HG02798 (cell line): ENCODE results near the gene ZNF672.
"Not testable (repeated sequence)": the region's sequence is repeated elsewhere in the genome, so short reads cannot be mapped to it uniquely, and the experiment has no call there.

Source experiments
- ATAC-seq: cut with Tn5 transposase; IDR thresholded peaks from one replicate; pipeline ENCODE4 v1.9.1; 2021; ENCODE audit warnings: mild to moderate bottlenecking; ENCODE audit not compliant: unreplicated experiment, poor library complexity

ZNF672 gene

GRCh38 chr1:248830718-248831017 is 7.4 kb upstream of the ZNF672 start:
- not testable (repeated sequence) for ATAC-seq

- ATAC-seq: no peak
Measured at GRCh38 chr1:248831842-248832241, 6.2 kb upstream of the ZNF672 start.

- ATAC-seq: no peak
Measured at GRCh38 chr1:248834343-248834940, 3.6 kb upstream of the ZNF672 start.

DNA sequence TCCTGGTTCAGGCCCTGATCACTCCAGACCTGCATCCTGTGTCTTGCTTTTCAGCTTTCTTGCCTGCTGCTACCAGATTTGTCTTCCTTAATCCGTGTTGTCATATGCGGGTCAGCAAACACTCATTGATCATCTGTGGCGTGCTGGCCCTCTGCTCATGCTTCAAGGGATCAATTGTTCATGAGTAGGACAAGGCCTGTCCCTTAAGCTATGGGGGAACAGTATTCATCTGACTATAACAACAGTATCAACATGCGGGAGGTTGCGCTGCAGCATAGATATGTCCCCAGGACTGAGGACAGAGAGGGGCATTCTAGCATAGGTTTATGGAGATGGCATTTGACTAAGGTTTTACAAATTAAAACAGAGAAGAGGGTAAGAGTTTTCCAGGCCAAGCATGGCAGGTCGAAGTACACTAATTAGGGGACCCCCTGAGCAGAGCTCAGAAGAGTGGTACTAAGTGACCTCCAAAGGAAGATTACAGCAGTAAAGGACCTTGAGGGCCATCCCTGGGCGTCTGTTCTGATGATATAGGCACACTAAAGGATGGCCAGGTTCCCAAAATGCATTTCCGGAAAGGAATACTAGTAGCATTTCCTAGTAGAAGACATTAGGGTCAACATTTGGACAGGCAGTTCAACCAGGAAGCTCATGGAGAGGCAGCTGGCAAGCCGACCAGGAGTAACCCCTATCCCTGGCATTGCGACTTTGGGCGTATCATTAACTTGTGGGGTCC is 811 bp upstream of the ZNF672 start:
- no peak for ATAC-seq

DNA sequence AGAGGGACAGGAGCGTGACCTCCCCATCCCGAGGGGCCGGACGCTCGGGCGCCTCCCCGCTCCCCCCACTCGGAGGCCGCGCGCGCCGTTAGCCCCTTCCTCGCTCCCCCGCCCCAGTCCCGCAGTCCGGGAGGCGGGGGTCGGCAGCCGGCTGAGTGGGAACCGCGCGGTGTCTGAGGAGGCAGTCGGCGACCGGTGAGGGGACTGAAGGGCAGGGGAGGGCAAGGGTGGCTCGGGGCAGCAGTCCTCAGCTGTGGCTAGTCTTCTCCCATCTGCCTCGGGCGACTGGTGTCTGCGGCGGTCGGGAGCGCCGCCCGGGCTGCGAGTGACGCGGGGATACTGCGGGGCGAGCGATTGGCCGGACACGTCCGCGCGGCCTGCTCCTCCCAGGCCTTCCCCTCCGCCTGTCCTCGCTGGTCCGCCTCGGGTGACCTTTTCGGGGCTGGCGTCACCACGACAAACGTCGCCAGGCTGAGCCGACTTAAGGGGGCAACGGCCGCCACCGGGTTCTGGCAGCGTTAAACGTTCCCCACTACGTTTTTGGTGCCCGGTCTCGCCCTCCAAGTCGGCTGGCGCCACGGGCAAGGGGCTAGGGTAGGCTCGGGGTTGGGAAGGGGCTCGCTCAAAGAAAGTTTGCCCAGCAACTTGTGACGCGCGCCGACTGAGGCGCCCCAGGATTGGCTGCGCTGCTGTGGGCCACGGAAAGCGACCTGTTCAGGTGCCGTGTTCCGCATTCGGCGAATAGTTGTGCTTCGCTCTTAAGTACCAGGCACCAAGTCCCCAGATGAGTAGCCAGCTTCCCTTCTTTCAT is 538 bp downstream of the ZNF672 start:
- ATAC-seq: peak; percentile 65

DNA sequence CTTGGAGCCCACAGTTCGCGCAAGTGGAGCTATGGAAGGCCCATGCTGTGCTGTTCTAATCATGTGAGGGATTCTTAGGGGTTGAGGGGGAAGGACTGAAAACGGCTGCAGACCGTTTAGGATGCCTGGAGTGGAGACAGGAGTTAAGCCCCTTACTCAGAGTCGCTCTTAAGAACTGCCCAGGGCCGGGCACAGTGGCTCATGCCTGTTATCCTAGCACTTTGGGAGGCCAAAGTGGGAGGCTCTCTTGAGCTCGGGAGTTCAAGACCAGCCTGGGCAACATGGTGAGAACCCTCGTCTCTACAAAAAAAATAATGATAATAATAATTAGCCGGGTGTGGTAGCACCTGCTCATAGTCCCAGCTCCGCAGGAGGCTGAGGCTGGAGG is 1.1 kb downstream of the ZNF672 start:
- no peak for ATAC-seq

DNA sequence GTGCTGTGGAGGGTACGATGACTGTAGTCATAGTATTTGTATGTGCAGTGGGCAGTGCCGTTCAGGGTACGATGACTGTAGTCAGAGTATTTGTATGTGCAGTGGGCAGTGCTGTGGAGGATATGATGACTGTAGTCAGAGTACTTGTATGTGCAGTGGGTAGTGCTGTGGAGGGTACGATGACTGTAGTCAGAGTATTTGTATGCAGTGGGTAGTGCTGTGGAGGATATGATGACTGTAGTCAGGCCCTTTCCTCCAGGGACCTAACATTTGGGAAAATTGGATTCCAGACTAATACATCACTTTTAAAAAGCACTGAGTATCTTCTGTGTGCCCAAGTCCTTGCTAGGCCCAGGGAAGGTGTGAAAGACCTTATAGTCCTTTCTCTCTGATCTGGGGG is 2.9 kb downstream of the ZNF672 start:
- no peak for ATAC-seq

GRCh38 chr1:248841702-248842395 is 3.8 kb downstream of the ZNF672 start:
- ATAC-seq: no peak

- peak; percentile 38 for ATAC-seq
Measured at GRCh38 chr1:248842781-248843331, 4.8 kb downstream of the ZNF672 start.

- no peak for ATAC-seq
Measured at GRCh38 chr1:248843687-248844086, 5.7 kb downstream of the ZNF672 start.

- no peak for ATAC-seq
Measured at GRCh38 chr1:248844526-248844925, 6.5 kb downstream of the ZNF672 start.

DNA sequence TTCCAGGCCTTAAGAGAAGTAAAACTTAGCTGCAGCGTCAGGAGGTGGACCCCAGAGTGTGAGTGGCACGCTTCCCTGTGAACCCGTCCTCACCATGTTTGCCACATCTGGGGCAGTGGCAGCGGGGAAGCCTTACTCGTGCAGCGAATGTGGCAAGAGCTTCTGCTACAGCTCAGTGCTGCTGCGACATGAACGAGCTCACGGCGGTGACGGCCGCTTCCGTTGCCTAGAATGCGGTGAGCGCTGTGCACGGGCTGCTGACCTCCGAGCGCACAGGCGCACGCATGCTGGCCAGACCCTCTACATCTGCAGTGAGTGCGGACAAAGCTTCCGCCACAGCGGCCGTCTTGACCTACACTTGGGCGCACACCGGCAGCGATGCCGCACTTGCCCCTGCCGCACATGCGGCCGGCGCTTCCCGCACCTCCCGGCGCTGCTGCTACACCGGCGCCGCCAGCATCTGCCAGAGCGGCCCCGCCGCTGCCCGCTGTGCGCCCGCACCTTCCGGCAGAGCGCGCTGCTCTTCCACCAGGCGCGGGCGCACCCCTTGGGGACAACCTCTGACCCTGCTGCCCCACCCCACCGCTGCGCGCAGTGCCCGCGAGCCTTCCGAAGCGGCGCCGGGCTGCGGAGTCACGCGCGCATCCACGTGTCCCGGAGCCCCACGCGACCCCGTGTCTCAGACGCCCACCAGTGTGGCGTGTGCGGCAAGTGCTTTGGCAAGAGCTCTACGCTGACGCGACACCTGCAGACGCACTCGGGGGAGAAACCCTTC is 9.3 kb downstream of the ZNF672 start:
- no peak for ATAC-seq

GRCh38 chr1:248847956-248848561 is 10.0 kb downstream of the ZNF672 start:
- ATAC-seq: no peak

GRCh38 chr1:248848602-248849001 is 10.6 kb downstream of the ZNF672 start:
- no peak for ATAC-seq

- ATAC-seq: no peak
Measured at GRCh38 chr1:248849152-248849551, 11.1 kb downstream of the ZNF672 start.

GRCh38 chr1:248849637-248850036 is 11.6 kb downstream of the ZNF672 start:
- no peak for ATAC-seq

DNA sequence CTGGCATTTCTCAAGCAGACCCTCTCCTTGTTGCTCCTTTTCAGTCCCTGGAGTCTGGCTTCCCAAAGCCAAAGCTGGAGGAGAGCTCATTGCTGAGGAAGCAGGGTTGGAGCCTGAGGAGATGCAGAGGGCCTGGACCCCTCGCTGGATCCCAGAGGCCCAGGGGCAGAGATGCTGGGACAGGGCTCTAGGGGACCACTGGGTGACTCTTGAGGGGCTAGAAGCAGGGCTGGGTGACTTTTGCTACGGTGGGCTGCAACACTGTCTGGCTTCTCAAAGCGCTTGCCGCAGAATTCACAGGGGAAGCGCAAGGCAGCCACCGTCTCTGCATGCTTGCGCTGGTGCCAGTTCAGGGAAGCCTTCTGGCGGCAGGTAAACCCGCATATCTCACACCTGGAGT is 12.1 kb downstream of the ZNF672 start:
- no peak for ATAC-seq

DNA sequence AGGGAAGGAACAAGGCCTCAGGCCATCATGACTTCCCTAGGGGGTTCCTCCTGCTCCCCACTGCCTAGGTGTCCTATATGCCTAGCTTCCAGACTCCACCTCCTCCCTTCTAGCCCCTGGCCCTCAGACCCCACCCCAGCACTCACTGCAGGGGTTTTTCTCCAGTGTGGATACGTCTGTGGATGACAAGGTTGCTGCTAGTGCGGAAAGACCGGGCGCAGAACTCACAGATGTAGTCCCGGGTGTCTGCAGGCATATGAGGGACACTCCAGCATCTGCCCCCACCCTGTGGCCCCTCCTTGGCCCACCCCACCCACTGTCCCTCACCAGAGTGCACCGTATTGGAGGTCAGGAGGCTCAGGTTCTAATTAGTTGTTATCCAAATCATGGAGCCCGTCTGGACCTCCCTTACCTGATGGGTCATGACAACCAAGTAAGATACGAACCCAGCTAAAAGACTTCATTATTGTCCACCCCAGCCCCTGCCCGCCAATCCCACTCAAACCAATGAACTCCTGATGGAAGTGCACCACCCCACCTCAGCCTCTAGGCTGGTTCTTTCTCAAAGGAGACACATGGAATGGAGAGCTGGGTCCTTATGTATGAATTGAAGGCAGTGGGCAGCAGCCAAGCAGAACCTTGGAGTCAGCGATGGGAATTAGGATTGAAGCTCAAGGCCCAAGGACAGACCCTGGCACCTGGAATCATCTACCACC is 12.7 kb downstream of the ZNF672 start:
- no peak for ATAC-seq

- no peak for ATAC-seq
Measured at GRCh38 chr1:248851390-248851789, 13.4 kb downstream of the ZNF672 start.
